IMR-90 (cell line): ENCODE data around the gene TTC3. TPM values are rescaled to one million over a fixed set of nuclear protein-coding genes. Genes with fewer than 3 reads are reported as not detected.

Experiments
- ATAC-seq: fragments of 200-7000 bp; cut with Tn5 transposase; 2 replicates; pipeline ENCODE4 v1.9.1; 2020; ENCODE audit warnings: low read depth, mild to moderate bottlenecking, moderate library complexity
- BruUV-seq: library from RNA; stranded (reverse); fragments of 400-500 nt; replicated peaks from 2 replicates; lab custom pipeline; 2021; lab: Mats Ljungman, UMichigan
- CTCF ChIA-PET: fragments of 300-600 bp; formaldehyde crosslinking; extraction: SDS; loops from one replicate; lab custom pipeline; 2021; ENCODE audit warnings: antibody characterized with exemption; lab: Yijun Ruan, JAX
- POLR2A ChIA-PET: fragments of 300-600 bp; sonication (Branson Sonifier 250); formaldehyde crosslinking; loops from one replicate; lab custom pipeline; 2022; ENCODE audit warnings: antibody characterized with exemption; ENCODE audit not compliant: unreplicated experiment; lab: Charles Lee
- DNase-seq: peaks from one replicate; pipeline ENCODE4 v3.0.0; 2013
- H2AFZ ChIP-seq: replicated peaks from 2 replicates; pipeline ENCODE3; 2013; ENCODE audit warnings: low read length, mild to moderate bottlenecking; ENCODE audit not compliant: poor library complexity
- H2AK5ac ChIP-seq: 2 replicates; pipeline ENCODE4 v1.6.1; 2013; ENCODE audit warnings: low read depth, low read length, inconsistent platforms
- H2AK9ac ChIP-seq: replicated peaks from 2 replicates; pipeline ENCODE3; 2013; ENCODE audit warnings: mild to moderate bottlenecking, low read depth, low read length, moderate library complexity; ENCODE audit not compliant: poor library complexity
- H2BK120ac ChIP-seq: 2 replicates; pipeline ENCODE4 v1.6.1; 2013; ENCODE audit warnings: low read depth, low read length, inconsistent platforms
- H2BK15ac ChIP-seq: 3 replicates; pipeline ENCODE4 v1.6.1; 2013; ENCODE audit warnings: low read depth, low read length, inconsistent platforms
- H2BK20ac ChIP-seq: 2 replicates; pipeline ENCODE4 v1.6.1; 2013; ENCODE audit warnings: low read depth, mild to moderate bottlenecking, inconsistent platforms, low read length, moderate library complexity
- H2BK5ac ChIP-seq: 2 replicates; pipeline ENCODE4 v1.6.1; 2013; ENCODE audit warnings: mild to moderate bottlenecking, low read depth, low read length, inconsistent platforms; ENCODE audit not compliant: poor library complexity, severe bottlenecking
- H3K14ac ChIP-seq: replicated peaks from 2 replicates; pipeline ENCODE4 v1.6.1; 2013; ENCODE audit warnings: low read depth, low read length, inconsistent platforms
- H3K18ac ChIP-seq: 2 replicates; pipeline ENCODE4 v1.6.1; 2013; ENCODE audit warnings: low read depth, low read length, control low read depth
- H3K23ac ChIP-seq: 2 replicates; pipeline ENCODE4 v1.6.1; 2013; ENCODE audit warnings: low read depth, low read length, inconsistent platforms
- H3K27ac ChIP-seq: 2 replicates; pipeline ENCODE4 v1.5.1; 2013; ENCODE audit warnings: mild to moderate bottlenecking, control low read depth, low read length; ENCODE audit not compliant: insufficient read depth
- H3K27me3 ChIP-seq: 2 replicates; pipeline ENCODE4 v1.6.1; 2013; ENCODE audit warnings: low read length; ENCODE audit not compliant: control insufficient read depth, insufficient read depth
- H3K36me3 ChIP-seq: 2 replicates; pipeline ENCODE4 v1.6.1; 2013; ENCODE audit warnings: low read length, mixed read lengths; ENCODE audit not compliant: control insufficient read depth, insufficient read depth
- H3K4ac ChIP-seq: 2 replicates; pipeline ENCODE4 v1.6.1; 2013; ENCODE audit warnings: low read depth, low read length, inconsistent platforms
- H3K4me1 ChIP-seq: 2 replicates; pipeline ENCODE4 v1.6.1; 2013; ENCODE audit warnings: low read length, mixed read lengths; ENCODE audit not compliant: control insufficient read depth, insufficient read depth
- H3K4me2 ChIP-seq: 2 replicates; pipeline ENCODE4 v1.6.1; 2013; ENCODE audit warnings: low read depth, mild to moderate bottlenecking, control low read depth, low read length, moderate library complexity
- H3K4me3 ChIP-seq: 2 replicates; pipeline ENCODE4 v1.5.1; 2013; ENCODE audit warnings: low read depth, mild to moderate bottlenecking, control low read depth, low read length, moderate library complexity; ENCODE audit not compliant: insufficient read depth
- H3K56ac ChIP-seq: 2 replicates; pipeline ENCODE4 v1.6.1; 2013; ENCODE audit warnings: low read length, inconsistent platforms; ENCODE audit not compliant: insufficient read depth; ENCODE audit errors: extremely low read depth
- H3K79me1 ChIP-seq, 2 experiments: 2 replicates each; pipeline ENCODE4 v1.6.1; 2013; ENCODE audit warnings: low read length in 2 of 2, inconsistent platforms in 1 of 2, low read depth in 1 of 2
- H3K9ac ChIP-seq: 2 replicates; pipeline ENCODE4 v1.6.1; 2013; ENCODE audit warnings: low read depth, low read length, control low read depth
- H3K9me1 ChIP-seq: 2 replicates; pipeline ENCODE4 v1.6.1; 2013; ENCODE audit warnings: low read length, inconsistent platforms; ENCODE audit not compliant: insufficient read depth
- H3K9me3 ChIP-seq: 2 replicates; pipeline ENCODE4 v1.6.1; 2013; ENCODE audit warnings: low read length; ENCODE audit not compliant: control insufficient read depth, insufficient read depth
- H4K20me1 ChIP-seq: 2 replicates; pipeline ENCODE4 v1.6.1; 2013; ENCODE audit warnings: low read length, inconsistent platforms; ENCODE audit not compliant: insufficient read depth
- H4K5ac ChIP-seq: 2 replicates; pipeline ENCODE4 v1.6.1; 2013; ENCODE audit warnings: mild to moderate bottlenecking, low read depth, low read length, control low read depth
- H4K8ac ChIP-seq, 2 experiments: 2 replicates each; pipeline ENCODE4 v1.6.1; 2013; ENCODE audit warnings: low read depth in 2 of 2, low read length in 2 of 2, control low read depth in 1 of 2, inconsistent platforms in 1 of 2
- H4K91ac ChIP-seq: 2 replicates; pipeline ENCODE4 v1.6.1; 2013; ENCODE audit warnings: low read depth, low read length, inconsistent platforms; ENCODE audit not compliant: insufficient read depth
- CEBPB ChIP-seq: IDR thresholded peaks from 2 replicates; pipeline ENCODE4 v1.6.1; 2012; ENCODE audit warnings: low read depth, low read length, improper control_type of control experiment
- CTCF ChIP-seq: conservative IDR thresholded peaks from 2 replicates; pipeline ENCODE4 v1.5.1; 2012; ENCODE audit warnings: mild to moderate bottlenecking, low read depth, low read length, improper control_type of control experiment
- FOS ChIP-seq: fragments of 150-350 bp; IDR thresholded peaks from 2 replicates; pipeline ENCODE4 v1.6.1; 2016; ENCODE audit warnings: low read depth, low read length
- MAFK ChIP-seq: IDR thresholded peaks from 2 replicates; pipeline ENCODE4 v1.6.1; 2012; ENCODE audit warnings: low read depth, low read length, improper control_type of control experiment
- POLR2A ChIP-seq: IDR thresholded peaks from 2 replicates; pipeline ENCODE4 v1.6.1; 2012; ENCODE audit warnings: mild to moderate bottlenecking, low read depth, low read length
- RCOR1 ChIP-seq: IDR thresholded peaks from 2 replicates; pipeline ENCODE4 v1.6.1; 2012; ENCODE audit warnings: mild to moderate bottlenecking, low read length, improper control_type of control experiment; ENCODE audit not compliant: insufficient replicate concordance
- RFX5 ChIP-seq: IDR thresholded peaks from 2 replicates; pipeline ENCODE4 v1.8.0; 2012; ENCODE audit warnings: low read depth, mild to moderate bottlenecking, low read length, moderate library complexity
- SMC3 ChIP-seq: fragments of 150-350 bp; IDR thresholded peaks from 2 replicates; pipeline ENCODE4 v1.6.1; 2016; ENCODE audit warnings: low read depth, mild to moderate bottlenecking, antibody characterized with exemption, low read length, moderate library complexity
- WGBS, 2 experiments: methylation state at CpG; one replicate each; pipeline versions ENCODE4 v1.1.5 to v1.1.7; 2013; ENCODE audit warnings: missing lambda C conversion rate in 2 of 2; ENCODE audit not compliant: insufficient read length in 1 of 2; ENCODE audit errors: extremely low coverage in 2 of 2; 5-methylcytosine and 5-hydroxymethylcytosine counted together
- dilution Hi-C: fragments of 300-500 bp; cut with HindIII; formaldehyde crosslinking; loops from one replicate; pipeline ENCODE4 v1.14.3; 2018; ENCODE audit warnings: low sequenced_read_pairs; ENCODE audit not compliant: unreplicated experiment
- in situ Hi-C: fragments of 300-500 bp; cut with MboI; formaldehyde crosslinking; loops from 3 replicates; pipeline ENCODE4 v1.14.3; 2019; ENCODE audit warnings: low sequenced_read_pairs, inconsistent platforms, mixed read lengths
- intact Hi-C: fragments of 100-400 bp; cut with micrococcal nuclease; formaldehyde crosslinking; loops from 2 replicates; pipeline ENCODE4 v1.10.0; 2022
- polyA plus RNA-seq, 3 experiments: library from polyadenylated mRNA; depleted of rRNA; stranded (reverse); fragments of >200 nt; gene quantifications; 2 replicates each; pipeline ENCODE4 v1.2.3, GENCODE V29; 2012; ENCODE audit warnings: low replicate concordance in 1 of 3
- total RNA-seq: library from RNA; depleted of rRNA; stranded (reverse); fragments of >200 nt; gene quantifications from 2 replicates; pipeline ENCODE4 v1.2.3, GENCODE V29; 2012

The TTC3 gene
- total and polyA plus RNA-seq, 2 of the 4 experiments (the other 2 are of a cell fraction) = 96.7 to 293 TPM

- H3K27ac ChIP-seq = no peak overlapping the region
- no peak overlapping the region for H2BK20ac ChIP-seq
- H2BK5ac ChIP-seq = no peak overlapping the region
- H3K9ac ChIP-seq = no peak overlapping the region
- H4K5ac ChIP-seq = no peak overlapping the region
- no peaks in the 10 kb centered on the region for H3K9me3 ChIP-seq
- no peaks in the 10 kb centered on the region for H3K4me1 ChIP-seq
- H2AK5ac ChIP-seq = no peak overlapping the region
- H4K20me1 ChIP-seq = no peaks in the 10 kb centered on the region
- WGBS, 2 experiments = 87% methylated on average over 13 of the region's 23 CpGs; no CpG with 5 or more reads in 1 of the 2 experiments
- TF ChIP-seq MAFK = no peak
- no peak for TF ChIP-seq SMC3
- no peak for TF ChIP-seq CTCF
- TF ChIP-seq POLR2A = no peak
- no peak for TF ChIP-seq FOS
- TF ChIP-seq RCOR1 = no peak
- TF ChIP-seq RFX5 = no peak
- TF ChIP-seq CEBPB = no peak
- no peak overlapping the region for H3K4ac ChIP-seq
- intact Hi-C loops (no loop called here), dilution Hi-C loops (no loop called here), in situ Hi-C loops (no loop called here)
- no TSS peak for BruUV-seq
- DNase-seq (no peak), ATAC-seq (no peak)
- peaks cover 9 to 21% of the 10 kb centered on the region in 2 experiments; a peak in 3 of 4 replicates for H3K79me1 ChIP-seq
- no peak overlapping the region for H2BK15ac ChIP-seq
- no peak overlapping the region for H3K18ac ChIP-seq
- no peak overlapping the region for H3K4me2 ChIP-seq
- no peak overlapping the region for H2BK120ac ChIP-seq
- POLR2A ChIA-PET = no interaction called here
- no peak overlapping the region for H3K14ac ChIP-seq
- H3K56ac ChIP-seq = no peak overlapping the region
- peaks cover 69% of the 10 kb centered on the region for H3K36me3 ChIP-seq
- H3K9me1 ChIP-seq = peaks cover 4% of the 10 kb centered on the region
- H2AFZ ChIP-seq = no peak overlapping the region
- no peak overlapping the region for H4K91ac ChIP-seq
- no peak overlapping the region for H3K23ac ChIP-seq
- no peak overlapping the region for H4K8ac ChIP-seq
- no peak overlapping the region for H2AK9ac ChIP-seq
- CTCF ChIA-PET = no interaction called here
- no peaks in the 10 kb centered on the region for H3K27me3 ChIP-seq
- no peak overlapping the region for H3K4me3 ChIP-seq
These were observed 157.7 kb downstream of the TTC3 start for GRCh38 chr21:37230632-37231248.
